GM12891 (cell line): ENCODE results near the gene RFPL4A.
"Not testable (repeated sequence)": the region's sequence is repeated elsewhere in the genome, so short reads cannot be mapped to it uniquely, and the experiment has no call there.

ENCODE experiments used
- DNase-seq: peaks from one replicate; pipeline ENCODE4 v3.0.0; 2011; ENCODE audit warnings: low spot score; ENCODE audit not compliant: insufficient read length
- FAIRE-seq: peaks from 2 replicates; lab custom pipeline; 2011; peaks lifted over from hg19 to GRCh38; lab: Jason Lieb, UNC
- PAX5 ChIP-seq: IDR thresholded peaks from 2 replicates; pipeline ENCODE4 v1.6.1; 2011; ENCODE audit warnings: low read length, moderate library complexity, mild to moderate bottlenecking; ENCODE audit not compliant: insufficient read depth, severe bottlenecking
- POLR2A ChIP-seq: IDR thresholded peaks from 2 replicates; pipeline ENCODE4 v1.6.1; 2011; ENCODE audit warnings: low read depth, low read length, control low read depth
- POLR2AphosphoS5 ChIP-seq: IDR thresholded peaks from 2 replicates; pipeline ENCODE4 v1.6.1; 2011; ENCODE audit warnings: low read depth, low read length, control low read depth
- POU2F2 ChIP-seq: IDR thresholded peaks from 2 replicates; pipeline ENCODE4 v1.6.1; 2011; ENCODE audit warnings: low read depth, mild to moderate bottlenecking, control low read depth, low read length, moderate library complexity
- SPI1 ChIP-seq: IDR thresholded peaks from 2 replicates; pipeline ENCODE4 v1.6.1; 2011; ENCODE audit warnings: low read depth, low read length, control low read depth
- TAF1 ChIP-seq: IDR thresholded peaks from 2 replicates; pipeline ENCODE4 v1.6.1; 2011; ENCODE audit warnings: low read depth, low read length, control low read depth

The RFPL4A gene

GRCh38 chr19:55738302-55738701 lies 20.6 kb upstream of the RFPL4A start, which contains the start of gene NLRP9:
Gene NLRP9 (minus strand): TSS chr19:55738402. CDS start chr19:55738374, 28 bp downstream.
- TF ChIP-seq SPI1 (no peak), POU2F2 (no peak), TAF1 (no peak), POLR2A (no peak), PAX5 (no peak), POLR2AphosphoS5 (no peak)
- no peak for FAIRE-seq
- no peak for DNase-seq

- DNase-seq (no peak), FAIRE-seq (no peak)
- no peak for TF ChIP-seq TAF1
- TF ChIP-seq POLR2A = no peak
- TF ChIP-seq POU2F2 = no peak
- TF ChIP-seq SPI1 = no peak
- TF ChIP-seq POLR2AphosphoS5 = no peak
- no peak for TF ChIP-seq PAX5
Observed at GRCh38 chr19:55750715-55751114, 8.2 kb upstream of the RFPL4A start.

- no peak for FAIRE-seq
- TF ChIP-seq SPI1 = no peak
- no peak for TF ChIP-seq POU2F2
- TF ChIP-seq POLR2A = no peak
- TF ChIP-seq PAX5 = no peak
- no peak for TF ChIP-seq POLR2AphosphoS5
- no peak for TF ChIP-seq TAF1
Observed at GRCh38 chr19:55753401-55753800, 5.5 kb upstream of the RFPL4A start.

GRCh38 chr19:55756808-55757207 lies 2.1 kb upstream of the RFPL4A start:
- FAIRE-seq, DNase-seq: not testable (repeated sequence)

More at GRCh38 chr19:55753401-55753800, 5.5 kb upstream of the RFPL4A start:
- no peak for DNase-seq

- FAIRE-seq (no peak), DNase-seq (no peak)
- TF ChIP-seq PAX5 = no peak
- TF ChIP-seq SPI1 = no peak
- no peak for TF ChIP-seq POU2F2
- no peak for TF ChIP-seq TAF1
- no peak for TF ChIP-seq POLR2AphosphoS5
- no peak for TF ChIP-seq POLR2A
Observed at GRCh38 chr19:55766466-55766865, 7.6 kb downstream of the RFPL4A start.

- FAIRE-seq, DNase-seq: not testable (repeated sequence)
Observed at GRCh38 chr19:55768818-55769217, 9.9 kb downstream of the RFPL4A start, which contains the start of gene RFPL4AL1. Gene RFPL4AL1 (plus strand): TSS chr19:55769118. CDS start chr19:55771805, 2,687 bp downstream.

- DNase-seq, FAIRE-seq: not testable (repeated sequence)
Observed at GRCh38 chr19:55769632-55770031, 10.7 kb downstream of the RFPL4A start.

- no peak for TF ChIP-seq POU2F2
- TF ChIP-seq SPI1 = no peak
- TF ChIP-seq TAF1 = no peak
- TF ChIP-seq POLR2A = no peak
- TF ChIP-seq POLR2AphosphoS5 = no peak
- no peak for TF ChIP-seq PAX5
- no peak for DNase-seq
- FAIRE-seq = no peak
Observed at GRCh38 chr19:55777528-55777927, 18.6 kb downstream of the RFPL4A start.

GRCh38 chr19:55778331-55778730 lies 19.4 kb downstream of the RFPL4A start:
- FAIRE-seq (no peak), DNase-seq (no peak)
- TF ChIP-seq TAF1 (no peak), POU2F2 (no peak), POLR2AphosphoS5 (no peak), SPI1 (no peak), POLR2A (no peak), PAX5 (no peak)

- DNase-seq (no peak), FAIRE-seq (no peak)
- TF ChIP-seq POLR2A = no peak
- no peak for TF ChIP-seq PAX5
- no peak for TF ChIP-seq SPI1
- no peak for TF ChIP-seq POLR2AphosphoS5
- TF ChIP-seq POU2F2 = no peak
- no peak for TF ChIP-seq TAF1
Observed at GRCh38 chr19:55781112-55781511, 22.2 kb downstream of the RFPL4A start.

GRCh38 chr19:55795021-55795420 lies 36.1 kb downstream of the RFPL4A start:
- DNase-seq (no peak), FAIRE-seq (no peak)
- TF ChIP-seq TAF1 (no peak), POU2F2 (no peak), POLR2AphosphoS5 (no peak), POLR2A (no peak), PAX5 (no peak), SPI1 (no peak)
